ENCODE data around the gene TSPAN6.

- TF ChIP-seq CTCF (IDR thresholded peaks at IDR 0.05), result peak; percentile 28
- TF ChIP-seq EZH2phosphoT487 (IDR thresholded peaks at IDR 0.05), result no peak
Observed at GRCh38 chrX:100654261-100654660, 17.7 kb upstream of the TSPAN6 start.
